RWPE1 (cell line): ENCODE results near the gene POLE.

Experiments used
- CTCF ChIA-PET: fragments of 350-600 bp; sonication (Branson Sonifier 250); formaldehyde crosslinking; extraction: SDS; loops from one replicate; lab custom pipeline; 2021; lab: Yijun Ruan, JAX
- POLR2A ChIA-PET: fragments of 400-600 bp; formaldehyde crosslinking; extraction: SDS; loops from one replicate; lab custom pipeline; 2020; ENCODE audit warnings: antibody characterized with exemption; ENCODE audit not compliant: low non-redundant PET; lab: Yijun Ruan, JAX
- DNase-seq: peaks from one replicate; pipeline ENCODE4 v3.0.0; 2012; ENCODE audit warnings: low spot score
- H3K27ac ChIP-seq: fragments of 450-650 bp; 2 replicates; pipeline ENCODE4 v1.5.1; 2017
- CTCF ChIP-seq: fragments of 450-650 bp; conservative IDR thresholded peaks from 2 replicates; pipeline ENCODE4 v1.5.1; 2017; ENCODE audit warnings: low read depth, mild to moderate bottlenecking

Gene POLE

GRCh38 chr12:132585177-132585576 lies 102.0 kb downstream of the POLE start:
- no peak for DNase-seq
- POLR2A ChIA-PET: no interaction called here
- TF ChIP-seq CTCF: no peak
- CTCF ChIA-PET: no interaction called here
- no peak overlapping the region for H3K27ac ChIP-seq

- no peak overlapping the region for H3K27ac ChIP-seq
- TF ChIP-seq CTCF: no peak
- POLR2A ChIA-PET: no interaction called here
- CTCF ChIA-PET: no interaction called here
- no peak for DNase-seq
These were observed 102.7 kb downstream of the POLE start for GRCh38 chr12:132584429-132584828.

GRCh38 chr12:132583736-132584135 lies 103.4 kb downstream of the POLE start:
- TF ChIP-seq CTCF: no peak
- ChIA-PET CTCF (no interaction called here), POLR2A (no interaction called here)
- no peak for DNase-seq
- no peak overlapping the region for H3K27ac ChIP-seq

- DNase-seq: no peak
- TF ChIP-seq CTCF: no peak
- ChIA-PET POLR2A (no interaction called here), CTCF (no interaction called here)
- H3K27ac ChIP-seq: no peak overlapping the region
These were observed 103.8 kb downstream of the POLE start for GRCh38 chr12:132583411-132583710.

- H3K27ac ChIP-seq: no peak overlapping the region
- no peak for TF ChIP-seq CTCF
- ChIA-PET CTCF (no interaction called here), POLR2A (no interaction called here)
- no peak for DNase-seq
These were observed 104.3 kb downstream of the POLE start for GRCh38 chr12:132582582-132583410.

GRCh38 chr12:132582058-132582420 lies 105.1 kb downstream of the POLE start:
- no peak overlapping the region for H3K27ac ChIP-seq
- ChIA-PET CTCF (interaction anchor here (0.7 kb wide), 1 partner anchor 78 kb away, joined by 3 read pairs; no protein-coding TSS in a partner anchor), POLR2A (no interaction called here)
- TF ChIP-seq CTCF: no peak
- no peak for DNase-seq
